MG63 (cell line): ENCODE measurements around the gene DUSP2. TPM values are rescaled to one million over a fixed set of nuclear protein-coding genes. Genes with fewer than 3 reads are reported as not detected.
"Not testable (repeated sequence)": the region's sequence is repeated elsewhere in the genome, so short reads cannot be mapped to it uniquely, and the experiment has no call there.

Source experiments
- DNase-seq: peaks from one replicate; pipeline ENCODE4 v3.0.0-alpha.2; 2020
- H3K27me3 ChIP-seq: fragments of 250-450 bp; sonication (Bioruptor Pico); 2 replicates; pipeline ENCODE4 v1.5.1; 2020; ENCODE audit warnings: mild to moderate bottlenecking, moderate library complexity
- H3K36me3 ChIP-seq: fragments of 250-450 bp; sonication (Bioruptor Pico); 2 replicates; pipeline ENCODE4 v1.5.1; 2020; ENCODE audit warnings: mild to moderate bottlenecking, moderate library complexity
- H3K4me3 ChIP-seq: fragments of 250-450 bp; sonication (Bioruptor Pico); 2 replicates; pipeline ENCODE4 v1.5.1; 2020; ENCODE audit warnings: mild to moderate bottlenecking, moderate library complexity
- H3K9me3 ChIP-seq: fragments of 250-450 bp; sonication (Bioruptor Pico); 2 replicates; pipeline ENCODE4 v1.5.1; 2020; ENCODE audit warnings: mild to moderate bottlenecking, moderate library complexity
- total RNA-seq: library from RNA; depleted of rRNA; stranded (reverse); fragments of >200 nt; shearing (Covaris generic); gene quantifications from 2 replicates; pipeline ENCODE4 v1.2.3, GENCODE V29; 2014; ENCODE audit warnings: low replicate concordance

DUSP2 gene
- total RNA-seq, 1 experiment from 2014 or later: 8.7 TPM

- Histone ChIP-seq H3K27me3 (no peaks in the 10 kb centered on the region), H3K9me3 (no peaks in the 10 kb centered on the region), H3K4me3 (no peak overlapping the region), H3K36me3 (no peaks in the 10 kb centered on the region)
- no peak for DNase-seq
Measured at GRCh38 chr2:96167407-96168013, 22.3 kb upstream of the DUSP2 start.

GRCh38 chr2:96164459-96165184, 19.4 kb upstream of the DUSP2 start:
- DNase-seq: no peak
- Histone ChIP-seq H3K36me3 (no peaks in the 10 kb centered on the region), H3K9me3 (no peaks in the 10 kb centered on the region), H3K4me3 (no peak overlapping the region), H3K27me3 (no peaks in the 10 kb centered on the region)

GRCh38 chr2:96163768-96164429, 18.7 kb upstream of the DUSP2 start:
- DNase-seq: no peak
- H3K9me3 ChIP-seq: no peaks in the 10 kb centered on the region
- no peaks in the 10 kb centered on the region for H3K27me3 ChIP-seq
- no peak overlapping the region for H3K4me3 ChIP-seq
- no peaks in the 10 kb centered on the region for H3K36me3 ChIP-seq

GRCh38 chr2:96163415-96163767, 18.2 kb upstream of the DUSP2 start:
- no peak for DNase-seq
- Histone ChIP-seq H3K4me3 (no peak overlapping the region), H3K9me3 (no peaks in the 10 kb centered on the region), H3K27me3 (no peaks in the 10 kb centered on the region), H3K36me3 (no peaks in the 10 kb centered on the region)

GRCh38 chr2:96161898-96162297, 16.7 kb upstream of the DUSP2 start:
- DNase-seq: no peak

GRCh38 chr2:96160366-96160765, 15.1 kb upstream of the DUSP2 start:
- not testable (repeated sequence) for H3K36me3 ChIP-seq, H3K9me3 ChIP-seq, H3K27me3 ChIP-seq, H3K4me3 ChIP-seq, DNase-seq

More at GRCh38 chr2:96161898-96162297, 16.7 kb upstream of the DUSP2 start:
- no peaks in the 10 kb centered on the region for H3K9me3 ChIP-seq
- no peak overlapping the region for H3K4me3 ChIP-seq
- H3K27me3 ChIP-seq: no peaks in the 10 kb centered on the region
- H3K36me3 ChIP-seq: no peaks in the 10 kb centered on the region

GRCh38 chr2:96159084-96159830, 14.0 kb upstream of the DUSP2 start:
- no peak for DNase-seq
- Histone ChIP-seq H3K9me3 (no peaks in the 10 kb centered on the region), H3K4me3 (no peak overlapping the region), H3K36me3 (no peaks in the 10 kb centered on the region), H3K27me3 (no peaks in the 10 kb centered on the region)

- no peaks in the 10 kb centered on the region for H3K27me3 ChIP-seq
- H3K36me3 ChIP-seq: no peaks in the 10 kb centered on the region
- no peak overlapping the region for H3K4me3 ChIP-seq
- no peak for DNase-seq
- no peaks in the 10 kb centered on the region for H3K9me3 ChIP-seq
Measured at GRCh38 chr2:96158554-96158940, 13.3 kb upstream of the DUSP2 start.

- Histone ChIP-seq H3K9me3 (no peaks in the 10 kb centered on the region), H3K36me3 (no peaks in the 10 kb centered on the region), H3K4me3 (no peak overlapping the region), H3K27me3 (no peaks in the 10 kb centered on the region)
- DNase-seq: no peak
Measured at GRCh38 chr2:96157649-96158553, 12.7 kb upstream of the DUSP2 start.

- DNase-seq: no peak
- Histone ChIP-seq H3K9me3 (no peaks in the 10 kb centered on the region), H3K4me3 (no peak overlapping the region), H3K27me3 (no peaks in the 10 kb centered on the region), H3K36me3 (no peaks in the 10 kb centered on the region)
Measured at GRCh38 chr2:96156926-96157648, 11.8 kb upstream of the DUSP2 start.

GRCh38 chr2:96156011-96156820, 11.0 kb upstream of the DUSP2 start:
- H3K27me3 ChIP-seq: no peaks in the 10 kb centered on the region
- no peaks in the 10 kb centered on the region for H3K9me3 ChIP-seq
- DNase-seq: no peak
- H3K4me3 ChIP-seq: no peak overlapping the region
- no peaks in the 10 kb centered on the region for H3K36me3 ChIP-seq

GRCh38 chr2:96154506-96155380, 9.5 kb upstream of the DUSP2 start:
- DNase-seq: no peak
- Histone ChIP-seq H3K36me3 (no peaks in the 10 kb centered on the region), H3K4me3 (no peak overlapping the region), H3K9me3 (no peaks in the 10 kb centered on the region), H3K27me3 (no peaks in the 10 kb centered on the region)

GRCh38 chr2:96153991-96154431, 8.8 kb upstream of the DUSP2 start:
- Histone ChIP-seq H3K9me3 (no peaks in the 10 kb centered on the region), H3K27me3 (no peaks in the 10 kb centered on the region), H3K4me3 (no peak overlapping the region), H3K36me3 (no peaks in the 10 kb centered on the region)
- DNase-seq: no peak

GRCh38 chr2:96153291-96153713, 8.1 kb upstream of the DUSP2 start:
- Histone ChIP-seq H3K9me3 (no peaks in the 10 kb centered on the region), H3K27me3 (no peaks in the 10 kb centered on the region), H3K36me3 (no peaks in the 10 kb centered on the region), H3K4me3 (no peak overlapping the region)
- DNase-seq: no peak
